A549 treated with DMSO at 1 μM for 4 hours (cell line): Measurements from ENCODE around the gene SLC7A6. TPM values are rescaled to one million over a fixed set of nuclear protein-coding genes. Genes with fewer than 3 reads are reported as not detected.

Source experiments
- total RNA-seq: library from RNA; stranded (reverse); fragments of 200-300 nt; extraction: Qiagen RNA extraction; gene quantifications from 5 replicates; pipeline ENCODE4 v1.2.3, GENCODE V29; 2022; ENCODE audit warnings: low read depth

SLC7A6 gene
- total RNA-seq, result 35.2 to 38.2 TPM (median 36.1 TPM) in 5 replicates

DNA sequence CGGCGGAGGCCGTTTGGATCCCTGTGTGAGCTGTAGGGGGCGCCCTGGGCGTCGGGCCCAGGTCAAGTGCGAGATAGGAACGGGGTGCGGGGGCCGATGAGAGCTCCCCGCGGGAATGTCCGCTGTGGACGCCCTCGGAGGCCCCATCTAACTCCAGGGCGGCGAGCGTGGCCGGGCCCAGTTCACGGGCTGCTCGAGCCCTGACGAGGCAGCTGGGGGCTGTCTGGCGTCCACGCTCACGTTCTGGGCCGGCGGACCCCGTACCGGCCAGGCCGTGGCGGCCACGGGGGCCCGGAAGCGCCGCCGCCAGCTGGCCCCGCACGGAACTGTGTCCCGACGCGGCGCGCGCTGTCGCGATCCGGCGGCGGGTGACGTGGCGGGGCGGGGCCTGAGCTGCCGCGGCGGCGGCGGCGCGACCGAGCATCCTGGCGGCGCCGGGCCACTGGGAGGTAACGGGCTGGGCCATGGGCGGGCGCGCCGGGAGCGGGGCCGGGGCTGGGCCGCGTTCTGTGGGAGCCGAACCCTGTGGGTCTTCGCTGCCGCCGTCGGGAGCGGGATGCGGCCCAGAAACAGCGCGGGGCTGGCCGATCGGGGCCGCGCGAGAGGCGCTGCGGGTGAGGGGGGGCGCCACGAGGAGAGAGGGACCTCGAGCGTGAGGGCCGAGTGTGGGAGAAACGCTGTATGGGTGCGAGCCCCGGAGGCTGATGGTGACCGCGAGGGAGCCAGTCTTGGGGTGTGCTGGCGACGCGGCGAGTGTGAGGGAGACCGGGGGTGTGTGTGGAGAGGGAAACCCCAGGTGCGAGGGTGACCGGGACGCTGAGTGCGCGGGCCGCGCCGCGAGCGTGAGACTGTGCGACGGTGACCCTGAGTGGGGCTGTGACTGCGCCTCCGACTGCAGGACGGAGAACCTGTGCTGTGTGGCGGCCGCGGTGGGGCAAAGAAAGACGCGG is at the start of gene SLC7A6:
TSS of gene SLC7A6 (plus strand) at position 399 of the 950 bp plus-strand sequence. CDS start 10,201 bp downstream, outside the sequence.

GRCh38 chr16:68235887-68236136 is 28.5 kb upstream of the SLC7A6 start, which contains the start of gene ESRP2:
ESRP2 (minus strand) TSS chr16:68236127; CDS start chr16:68236045, 82 bp downstream.

GRCh38 chr16:68244903-68245853 is 19.1 kb upstream of the SLC7A6 start, which contains the start of gene PLA2G15:
PLA2G15 (plus strand) TSS chr16:68245373; CDS start chr16:68245427, 54 bp downstream.

DNA sequence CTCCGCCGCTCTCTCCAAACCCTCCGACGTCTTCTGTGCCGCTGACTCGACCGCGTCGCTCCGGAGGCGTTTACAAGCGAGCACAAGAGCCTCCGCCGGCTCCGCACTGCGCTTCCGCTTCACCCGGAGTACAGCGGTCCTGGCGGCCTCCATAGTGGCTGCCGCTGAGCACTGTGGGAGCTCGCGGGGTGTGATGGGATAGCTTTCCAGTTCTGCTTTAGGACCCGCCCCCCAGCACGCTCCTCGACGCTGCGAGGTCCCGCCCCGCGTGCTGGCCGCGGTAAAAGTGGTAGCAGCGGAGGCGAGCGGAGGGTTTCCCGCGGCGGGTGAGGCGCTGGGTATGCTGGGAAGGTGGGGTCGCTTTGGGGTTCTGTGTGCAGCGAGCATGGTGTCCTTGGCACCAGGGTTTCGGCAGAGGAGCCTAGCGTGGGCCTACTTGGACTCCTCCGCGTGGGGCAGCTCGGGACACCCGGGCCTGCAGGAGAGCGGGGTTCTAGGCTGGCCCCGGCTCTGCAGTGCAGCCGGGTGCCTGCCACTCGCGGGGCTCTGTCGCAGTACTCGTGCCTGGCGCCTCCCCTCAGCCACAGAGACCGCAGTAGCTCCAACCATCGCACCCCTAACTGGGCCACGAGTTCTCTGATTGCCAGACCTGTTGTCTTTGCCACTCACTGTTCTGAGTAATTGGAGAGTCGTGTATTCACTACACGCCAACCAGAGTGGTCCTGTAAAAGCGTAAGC is 46.6 kb downstream of the SLC7A6 start, which contains the start of the genes PRMT7 and SLC7A6OS:
TSS of gene PRMT7 (plus strand) at position 246 of the 738 bp plus-strand sequence. CDS start 4,961 bp downstream, outside the sequence.
TSS of gene SLC7A6OS (minus strand) at position 173 of the 738 bp plus-strand sequence. CDS start at position 153, 20 bp downstream.

Other genes starting within 250 kb of the SLC7A6 start
- not detected in 5 replicates for gene DPEP2NB, start 248.6 kb upstream of the SLC7A6 start, total RNA-seq
- gene DDX28, start 241.3 kb upstream of the SLC7A6 start, total RNA-seq, result 19.6 to 20.7 TPM (median 20.1 TPM) in 5 replicates
- 16.1 to 19.0 TPM (median 18.4 TPM) in 5 replicates for gene DUS2, start 241.2 kb upstream of the SLC7A6 start, total RNA-seq
- gene NFATC3, start 179.2 kb upstream of the SLC7A6 start, total RNA-seq, result 14.7 to 19.0 TPM (median 18.8 TPM) in 5 replicates
- gene ESRP2, start 28.4 kb upstream of the SLC7A6 start, total RNA-seq, result 0.05 to 0.19 TPM (median 0.09 TPM) in 4 of 5 replicates, not detected in the other
- 12.2 to 15.0 TPM (median 14.2 TPM) in 5 replicates for gene PLA2G15, start 19.2 kb upstream of the SLC7A6 start, total RNA-seq
- 10.0 to 12.8 TPM (median 11.6 TPM) in 5 replicates for gene SLC7A6OS, start 46.4 kb downstream of the SLC7A6 start, total RNA-seq
- 30.2 to 32.7 TPM (median 31.2 TPM) in 5 replicates for gene PRMT7, start 46.5 kb downstream of the SLC7A6 start, total RNA-seq
- gene SMPD3, start 184.0 kb downstream of the SLC7A6 start, total RNA-seq, result 0.12 to 0.42 TPM (median 0.14 TPM) in 5 replicates